HG03064 (cell line): ENCODE results near the gene TEF.
A peak's percentile ranks its signal among the peaks of the same experiment; 100 is the strongest.
"Not testable (repeated sequence)": the region's sequence is repeated elsewhere in the genome, so short reads cannot be mapped to it uniquely, and the experiment has no call there.

Experiments used
- ATAC-seq: cut with Tn5 transposase; IDR thresholded peaks from one replicate; pipeline ENCODE4 v1.9.1; 2021; ENCODE audit warnings: low read depth; ENCODE audit not compliant: unreplicated experiment

The TEF gene

DNA sequence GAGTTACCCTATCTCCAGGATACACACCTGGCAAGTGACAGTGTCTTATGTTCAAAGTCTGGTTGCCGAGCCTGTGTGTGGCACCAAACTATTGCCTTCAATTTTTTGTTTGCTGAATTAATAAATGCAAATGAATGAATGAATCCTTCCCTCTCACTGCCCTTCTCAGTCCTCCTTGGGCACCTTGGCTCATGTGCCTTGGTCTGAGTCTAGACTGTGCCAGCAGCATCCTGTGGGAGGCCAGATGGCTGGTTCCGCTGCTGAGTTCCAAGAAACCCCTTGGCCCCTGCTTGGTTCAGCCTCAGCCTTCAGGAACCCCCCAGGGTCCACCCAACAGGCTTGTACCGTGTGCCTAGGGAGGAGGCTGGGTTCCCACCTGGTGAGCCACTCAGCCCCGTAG lies 33.8 kb downstream of the TEF start:
- no peak for ATAC-seq

- no peak for ATAC-seq
These were observed 36.1 kb downstream of the TEF start for GRCh38 chr22:41417622-41418390.

DNA sequence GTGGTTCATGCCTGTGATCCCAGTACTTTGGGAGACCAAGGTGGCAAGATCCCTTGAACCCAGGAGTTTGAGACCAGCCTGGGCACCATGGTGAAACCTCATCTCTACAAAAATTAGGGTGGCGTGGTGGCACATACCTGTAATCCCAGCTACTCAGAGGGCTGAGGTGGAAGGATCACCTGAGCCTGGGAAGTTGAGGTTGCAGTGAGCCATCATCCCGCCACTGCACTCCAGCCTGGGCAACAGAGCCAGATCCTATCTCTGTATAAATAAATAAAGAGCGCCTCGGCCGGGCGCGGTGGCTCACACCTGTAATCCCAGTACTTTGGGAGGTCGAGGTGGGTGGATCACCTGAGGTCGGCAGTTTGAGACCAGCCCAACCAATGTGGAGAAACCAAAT lies 37.0 kb downstream of the TEF start:
- no peak for ATAC-seq

- ATAC-seq: no peak
These were observed 44.1 kb downstream of the TEF start for GRCh38 chr22:41425660-41426365.

- ATAC-seq: no peak
These were observed 47.6 kb downstream of the TEF start for GRCh38 chr22:41429232-41429950.

DNA sequence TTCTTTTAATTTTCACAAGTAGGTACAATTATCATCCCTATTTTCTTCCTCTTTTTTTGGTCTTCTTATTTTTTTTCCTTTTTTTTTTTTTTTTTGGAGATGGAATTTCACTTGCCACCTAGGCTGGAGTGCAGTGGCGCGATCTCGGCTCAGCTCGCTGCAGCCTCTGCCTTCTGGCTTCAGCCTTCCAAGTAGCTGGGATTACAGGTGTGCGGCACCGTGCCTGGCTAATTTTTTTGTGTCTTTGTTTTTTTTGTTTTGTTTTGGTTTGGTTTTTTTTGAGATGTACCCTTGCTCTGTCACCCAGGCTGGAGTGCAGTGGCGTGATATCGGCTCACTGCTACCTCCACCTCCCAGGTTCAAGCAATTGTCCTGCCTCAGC lies 48.2 kb downstream of the TEF start:
- ATAC-seq: no peak

- no peak for ATAC-seq
These were observed 49.9 kb downstream of the TEF start for GRCh38 chr22:41431656-41432055.

DNA sequence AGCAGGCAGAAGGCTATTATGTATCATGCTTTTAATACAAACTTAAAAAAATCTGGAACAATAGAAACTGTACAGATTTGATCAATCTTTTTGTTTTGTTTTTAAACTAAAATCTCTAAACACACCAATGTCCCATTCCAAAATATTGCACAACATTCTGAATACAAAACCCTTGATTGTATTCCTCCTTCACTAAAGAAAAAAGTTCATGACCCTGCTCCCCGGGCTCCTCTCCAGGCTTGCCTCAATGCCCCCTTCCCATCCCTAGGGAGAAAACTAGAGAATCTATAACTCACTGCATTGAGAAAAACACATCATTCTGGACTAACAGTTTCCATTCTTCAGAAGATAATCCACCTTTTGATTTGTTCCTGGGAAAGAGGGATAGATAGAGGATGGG lies 51.7 kb downstream of the TEF start:
- not testable (repeated sequence) for ATAC-seq

DNA sequence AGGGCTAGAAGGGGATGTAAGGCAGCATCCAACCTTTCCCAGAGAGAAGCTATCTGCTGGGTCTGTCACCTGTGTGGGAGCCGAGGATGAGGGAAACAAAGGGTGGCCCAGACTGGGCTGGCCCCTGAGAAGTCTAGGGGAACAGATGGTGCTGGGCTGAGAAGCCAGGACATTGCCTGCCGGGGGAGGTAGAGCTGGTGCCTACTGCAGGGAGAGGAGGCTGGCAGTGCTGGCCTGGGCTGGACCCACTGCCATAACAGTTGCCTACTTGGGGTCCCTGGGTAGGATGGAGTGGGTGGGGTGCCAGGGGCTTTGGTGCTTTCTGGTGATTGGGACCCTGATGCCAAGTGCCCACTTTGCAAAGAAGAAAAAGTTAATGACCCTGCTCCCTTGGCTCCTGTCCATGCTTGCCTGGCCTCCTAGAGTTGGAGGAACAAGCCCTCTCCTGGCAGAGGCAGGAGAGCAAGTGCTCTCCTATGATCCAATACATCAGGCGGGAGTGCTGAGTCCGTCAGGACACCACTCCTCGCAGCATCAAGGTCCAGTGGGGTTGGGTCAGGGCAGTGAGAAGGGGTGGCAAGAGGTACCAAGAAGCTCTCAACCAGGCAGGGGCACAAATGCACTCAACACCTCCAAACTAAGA lies 52.7 kb downstream of the TEF start:
- ATAC-seq: not testable (repeated sequence)

DNA sequence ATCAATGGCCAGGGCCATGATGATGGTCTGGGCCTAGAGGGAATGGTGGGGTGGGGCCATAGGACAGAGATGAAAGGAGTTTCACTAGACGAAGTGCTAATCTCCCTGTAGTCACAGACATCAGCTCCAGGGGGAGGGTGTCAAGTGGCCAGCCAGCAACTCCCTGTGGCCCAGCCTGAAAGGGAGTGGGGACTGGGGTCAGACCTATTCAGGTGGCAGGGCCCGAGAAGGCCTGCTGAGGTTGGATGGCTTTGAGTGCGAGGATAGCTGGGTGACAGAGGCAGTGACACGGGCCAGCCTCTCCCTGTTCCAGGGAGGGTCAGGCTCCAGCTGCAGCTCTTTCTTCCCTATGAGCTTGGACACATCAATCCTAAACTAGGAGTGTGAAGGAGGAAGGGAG lies 53.8 kb downstream of the TEF start:
- no peak for ATAC-seq

- ATAC-seq: no peak
These were observed 54.8 kb downstream of the TEF start for GRCh38 chr22:41436322-41437113.

DNA sequence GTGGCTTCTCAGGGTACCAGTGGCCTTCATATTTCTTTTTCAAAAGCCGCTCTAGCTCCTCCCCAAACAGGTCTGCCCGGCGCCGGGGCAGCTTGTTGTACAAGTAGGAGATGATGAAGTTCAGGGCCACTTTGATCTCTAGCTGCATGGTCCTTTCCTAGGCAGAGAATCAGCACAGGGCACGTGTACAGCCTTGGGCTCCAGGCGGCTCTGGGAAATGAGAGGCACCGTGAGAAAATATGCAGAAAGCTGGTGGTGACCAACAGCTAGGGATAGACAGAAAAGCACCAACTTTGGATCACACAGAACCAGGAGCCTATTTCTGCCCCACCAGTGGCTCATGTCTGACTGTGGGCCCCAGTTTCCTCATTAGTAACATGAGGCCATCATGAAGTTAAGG lies 55.5 kb downstream of the TEF start:
- ATAC-seq: no peak

GRCh38 chr22:41440511-41440910 lies 58.8 kb downstream of the TEF start:
- not testable (repeated sequence) for ATAC-seq

GRCh38 chr22:41442240-41442792 lies 60.6 kb downstream of the TEF start:
- no peak for ATAC-seq

DNA sequence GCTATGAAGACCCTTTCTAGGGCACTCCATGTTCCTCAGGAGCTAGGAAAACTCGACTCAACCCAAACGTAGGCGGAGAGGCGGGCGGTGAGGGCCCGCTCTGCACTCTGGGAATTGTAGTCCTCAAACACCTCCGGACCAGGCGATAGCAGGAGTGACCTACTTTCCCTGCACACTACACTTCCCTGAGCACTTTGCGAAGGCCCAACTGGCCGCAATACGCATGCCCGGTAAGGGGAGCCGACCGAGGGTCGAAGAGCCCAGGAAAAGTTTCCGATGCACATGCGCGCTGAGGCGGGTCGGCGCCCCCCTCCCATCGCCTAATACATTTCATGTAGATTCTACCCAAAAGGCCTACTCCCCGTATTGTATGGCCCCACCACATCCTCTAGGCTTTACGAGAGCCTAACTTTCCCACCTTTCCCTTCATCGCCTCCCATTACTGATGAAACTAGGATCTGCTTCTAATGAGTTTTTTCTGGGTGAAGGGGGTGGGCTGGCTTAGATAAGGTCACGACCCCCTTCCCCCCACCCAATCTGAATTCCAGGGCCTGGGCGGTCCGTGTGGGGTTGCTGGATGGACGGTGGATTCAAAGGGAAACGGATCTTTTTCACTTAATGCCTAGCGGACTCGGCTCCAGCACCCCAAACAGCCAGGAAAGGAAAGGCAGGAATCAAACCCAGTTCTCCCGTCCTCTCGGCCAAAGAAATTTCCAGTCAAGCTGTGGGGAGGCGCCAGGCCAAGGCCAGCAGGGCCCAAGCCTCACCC lies 62.8 kb downstream of the TEF start:
- ATAC-seq: peak; percentile 40

GRCh38 chr22:41445129-41446056 lies 63.7 kb downstream of the TEF start:
- ATAC-seq: no peak

DNA sequence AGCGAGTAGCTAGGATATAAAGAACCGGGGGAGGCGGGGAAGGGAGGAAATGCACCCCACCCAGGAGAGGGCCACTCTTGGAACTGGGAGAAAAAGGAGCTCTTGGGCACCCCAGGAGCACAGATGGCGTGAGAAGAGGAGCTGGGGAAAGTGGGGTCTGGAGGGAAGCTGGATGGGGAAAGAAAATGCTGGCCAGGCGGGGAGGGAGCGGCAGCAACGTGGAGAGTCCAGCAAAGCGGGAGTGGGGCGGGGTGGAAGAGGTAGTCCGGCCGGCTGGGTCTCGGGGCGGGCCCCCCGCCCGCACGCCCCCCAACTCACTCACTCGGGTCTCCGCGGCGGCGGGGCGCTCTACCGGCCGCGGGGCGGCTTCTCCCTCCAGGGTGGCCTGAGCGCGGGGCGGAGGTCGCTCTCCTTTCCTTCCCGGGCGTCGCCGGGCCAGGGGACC lies 64.3 kb downstream of the TEF start:
- no peak for ATAC-seq
